KBM-7 (cell line): Measurements from ENCODE around the gene SMG7.
A peak's percentile ranks its signal among the peaks of the same experiment; 100 is the strongest.

Experiments
- DNase-seq: peaks from one replicate; pipeline ENCODE4 v3.0.0-alpha.2; 2015
- in situ Hi-C: fragments of 300-500 bp; cut with MboI; formaldehyde crosslinking; loops from 2 replicates; pipeline ENCODE4 v1.14.3; 2020; ENCODE audit warnings: low sequenced_read_pairs, low pct_unique_long_range_greater_than_20kb, mixed read lengths

The SMG7 gene

DNA sequence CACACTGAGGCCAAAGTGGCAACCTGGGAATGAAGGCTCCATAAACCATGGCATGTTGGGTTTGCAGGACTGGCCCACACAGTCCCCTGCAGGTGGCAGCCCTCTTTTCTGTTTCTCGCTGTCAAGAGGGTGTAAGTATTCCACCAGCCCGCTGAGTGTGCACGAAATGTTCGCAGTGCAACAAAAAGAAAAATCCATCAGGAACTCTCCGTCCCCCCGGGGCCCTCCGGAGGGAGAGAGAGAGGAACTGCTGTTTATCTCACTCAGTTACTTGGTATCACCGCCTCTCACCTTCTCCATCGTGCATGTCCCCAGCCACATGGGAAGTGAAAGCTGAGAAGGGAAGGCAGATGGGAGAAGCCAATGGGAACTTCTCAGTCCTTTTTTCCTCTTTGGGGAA, 79.6 kb downstream of the SMG7 start:
- in situ Hi-C loops: no loop called here
- DNase-seq: no peak

GRCh38 chr1:183552441-183552840, 80.1 kb downstream of the SMG7 start:
- in situ Hi-C loops: no loop called here
- no peak for DNase-seq

GRCh38 chr1:183552891-183553290, 80.6 kb downstream of the SMG7 start:
- in situ Hi-C loops: no loop called here
- DNase-seq: no peak

GRCh38 chr1:183553331-183553730, 81.0 kb downstream of the SMG7 start:
- no peak for DNase-seq
- in situ Hi-C loops: no loop called here

GRCh38 chr1:183553764-183554163, 81.5 kb downstream of the SMG7 start:
- in situ Hi-C loops: no loop called here
- DNase-seq: no peak

DNA sequence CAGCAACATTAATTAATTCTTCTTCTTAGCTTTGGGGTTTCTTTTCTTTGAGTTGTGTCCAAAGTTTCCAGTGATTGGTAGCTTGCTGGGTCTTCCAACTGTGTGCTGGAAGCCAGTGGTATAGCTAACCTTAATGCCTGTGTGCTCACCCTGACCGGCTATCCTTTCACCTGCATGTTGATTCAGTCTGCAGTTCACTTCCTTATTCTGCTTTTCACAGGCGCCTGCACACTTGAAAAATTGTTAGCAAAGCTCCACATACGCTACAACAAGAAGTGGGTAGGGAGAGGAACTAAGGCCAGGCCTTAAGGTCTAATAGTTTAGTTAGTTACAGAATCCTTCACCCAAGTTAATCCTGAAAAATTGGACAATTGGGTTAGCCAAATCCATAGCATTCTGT, 82.3 kb downstream of the SMG7 start:
- peak; percentile 38 for DNase-seq
- in situ Hi-C loops: no loop called here

DNA sequence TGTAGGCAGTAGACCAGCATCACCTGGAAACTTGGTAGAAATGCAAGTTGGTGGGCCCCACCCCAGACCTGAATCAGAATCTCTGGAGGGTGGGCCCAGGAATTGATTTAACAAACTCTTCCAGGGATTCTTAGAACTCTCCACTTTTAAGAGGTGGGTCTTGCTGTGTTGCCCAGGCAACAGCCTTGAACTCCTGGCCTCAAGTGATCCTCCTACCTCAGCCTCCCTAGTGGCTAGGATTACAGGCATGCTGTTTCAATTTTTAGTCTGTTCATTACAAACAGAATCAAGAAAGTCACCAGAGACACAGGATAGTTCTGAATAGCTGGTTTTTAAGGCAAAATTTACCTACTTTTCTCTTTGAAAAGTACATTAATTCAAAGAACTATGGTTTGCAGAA, 86.8 kb downstream of the SMG7 start:
- in situ Hi-C loops: no loop called here

GRCh38 chr1:183562701-183563100, 90.4 kb downstream of the SMG7 start:
- no peak for DNase-seq
- in situ Hi-C loops: no loop called here

More for the DNA sequence above, 86.8 kb downstream of the SMG7 start:
- DNase-seq: no peak

- no peak for DNase-seq
- in situ Hi-C loops: no loop called here
Observed at GRCh38 chr1:183565261-183565660, 93.0 kb downstream of the SMG7 start.

DNA sequence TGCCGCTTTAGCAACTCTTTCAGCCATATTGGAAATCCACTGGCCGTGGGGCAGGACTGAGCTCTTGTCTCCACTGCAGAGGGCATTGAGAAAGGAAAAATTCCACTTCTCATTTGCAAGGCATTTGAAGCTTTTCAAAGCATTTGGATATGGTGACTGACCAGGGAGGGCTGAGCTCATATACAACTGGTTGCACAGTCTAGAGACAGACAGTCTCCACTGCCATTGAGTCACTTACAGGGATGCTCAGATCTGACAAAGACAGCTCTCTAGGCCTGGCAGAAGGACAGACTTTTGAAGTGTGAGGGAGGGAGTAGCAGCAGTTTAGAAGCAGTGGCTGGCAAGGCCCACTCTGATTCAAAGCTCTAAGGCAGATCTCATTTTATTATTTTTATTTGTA, 93.7 kb downstream of the SMG7 start:
- in situ Hi-C loops: no loop called here
- DNase-seq: no peak

GRCh38 chr1:183567584-183567983, 95.3 kb downstream of the SMG7 start:
- in situ Hi-C loops: no loop called here
- peak; percentile 80 for DNase-seq

DNA sequence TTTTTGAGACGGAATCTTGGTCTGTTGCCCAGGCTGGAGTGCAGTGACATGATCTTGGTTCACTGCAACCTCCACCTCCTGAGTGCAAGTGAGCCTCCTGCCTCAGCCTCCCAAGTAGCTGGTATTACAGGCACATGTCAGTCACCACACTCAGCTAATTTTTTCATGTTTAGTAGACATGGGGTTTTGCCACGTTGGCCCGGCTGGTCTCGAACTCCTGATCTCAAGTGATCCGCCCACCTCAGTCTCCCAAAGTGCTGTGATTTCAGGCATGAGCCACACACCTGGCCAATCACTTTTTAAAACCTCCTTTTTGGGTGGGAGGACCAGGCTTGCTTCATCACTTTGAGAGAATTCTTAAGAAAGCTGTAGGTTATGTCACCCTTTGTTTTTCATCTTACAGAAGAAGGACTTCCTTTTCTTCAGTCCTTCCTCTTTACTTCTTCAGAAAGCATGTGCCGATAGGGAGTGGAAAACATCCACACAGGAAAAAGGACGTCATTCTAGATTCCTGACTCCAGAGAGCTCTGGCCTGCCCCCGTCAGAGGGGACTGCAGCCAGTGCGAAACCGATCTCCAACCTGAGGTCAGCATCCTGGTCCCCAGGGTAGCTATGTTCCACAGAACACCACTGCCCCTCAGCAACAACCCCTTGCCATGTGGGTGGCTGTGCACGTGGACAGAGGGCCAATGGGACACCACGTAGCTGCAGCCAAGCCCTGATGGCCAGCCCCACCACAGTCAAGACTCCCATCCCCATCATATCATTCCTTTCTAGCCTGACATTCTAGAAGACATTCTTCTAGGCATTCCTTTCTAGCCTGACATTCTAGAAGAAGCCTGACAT, 96.1 kb downstream of the SMG7 start:
- peak; percentile 51 for DNase-seq
- in situ Hi-C loops: no loop called here

GRCh38 chr1:183569141-183569540, 96.8 kb downstream of the SMG7 start:
- in situ Hi-C loops: no loop called here
- no peak for DNase-seq

GRCh38 chr1:183569801-183570200, 97.5 kb downstream of the SMG7 start:
- in situ Hi-C loops: no loop called here
- no peak for DNase-seq

DNA sequence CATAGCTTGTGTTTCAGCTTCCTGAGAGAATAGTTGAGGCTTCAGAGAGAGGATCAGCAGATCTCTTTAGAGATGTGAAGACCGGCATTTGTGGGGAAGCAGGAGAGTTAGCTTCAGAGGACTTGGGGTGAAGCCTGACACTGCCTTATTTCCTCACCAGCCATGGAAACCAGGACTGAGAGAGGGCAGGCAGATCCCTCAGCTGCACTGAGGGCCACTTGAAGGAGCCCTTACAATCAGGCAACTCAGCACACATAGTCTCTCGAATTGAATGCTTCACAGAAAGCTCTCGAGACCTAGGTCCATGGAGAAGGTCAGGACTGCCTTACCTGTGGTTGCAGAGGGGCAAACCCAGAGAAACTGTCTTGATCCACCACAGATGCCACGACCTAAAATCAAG, 98.2 kb downstream of the SMG7 start:
- DNase-seq: no peak
- in situ Hi-C loops: no loop called here

- in situ Hi-C loops: no loop called here
- DNase-seq: no peak
Observed at GRCh38 chr1:183571678-183572268, 99.5 kb downstream of the SMG7 start.

- no peak for DNase-seq
- in situ Hi-C loops: no loop called here
Observed at GRCh38 chr1:183572721-183573120, 100.4 kb downstream of the SMG7 start.

DNA sequence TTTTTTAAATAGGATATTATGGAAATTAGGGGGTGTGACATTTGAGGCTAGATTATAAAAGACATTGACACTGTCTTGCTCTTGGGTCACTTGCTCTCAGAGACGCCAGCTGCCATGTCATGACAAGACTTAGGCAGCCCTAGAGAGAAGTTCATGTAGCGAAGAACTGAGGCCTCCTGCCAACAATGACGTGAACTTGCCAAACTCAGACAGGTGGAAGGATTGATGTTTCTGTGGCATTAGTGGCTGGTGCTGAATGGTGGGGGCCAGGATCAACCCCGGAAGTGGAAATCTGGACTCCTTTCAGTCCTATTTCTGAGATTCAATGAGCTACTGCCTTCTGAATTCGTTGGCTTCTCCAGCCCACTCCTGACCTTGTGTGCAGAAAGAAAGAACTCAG, 103.3 kb downstream of the SMG7 start:
- in situ Hi-C loops: no loop called here
- no peak for DNase-seq

DNA sequence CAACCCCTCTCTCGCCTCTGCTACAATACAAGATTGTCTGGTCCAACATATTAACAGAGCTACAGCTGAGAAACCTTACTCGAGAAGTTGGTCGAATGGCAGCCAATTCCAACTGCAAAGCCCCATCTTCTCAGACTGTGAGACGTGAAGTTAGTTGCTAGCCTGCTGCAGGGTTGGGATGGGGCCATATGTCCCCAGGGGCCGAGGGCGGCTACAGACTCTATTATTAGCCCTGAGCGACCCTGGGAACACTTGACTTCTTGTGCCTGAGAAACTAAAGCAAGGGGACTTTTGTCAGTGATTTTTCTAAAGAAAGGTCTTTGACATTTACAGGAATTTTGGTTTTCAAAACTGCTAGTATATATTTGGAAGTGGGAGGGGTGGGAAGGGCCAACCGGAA, 104.2 kb downstream of the SMG7 start:
- DNase-seq: no peak
- in situ Hi-C loops: no loop called here

GRCh38 chr1:183577897-183578465, 105.7 kb downstream of the SMG7 start:
- peak; percentile 67 for DNase-seq
- in situ Hi-C loops: no loop called here

GRCh38 chr1:183578856-183579255, 106.6 kb downstream of the SMG7 start:
- in situ Hi-C loops: no loop called here
- DNase-seq: no peak
